ENCODE measurements around the gene PKNOX2.
"Not testable (repeated sequence)": the region's sequence is repeated elsewhere in the genome, so short reads cannot be mapped to it uniquely, and the experiment has no call there.

PKNOX2 gene

DNA sequence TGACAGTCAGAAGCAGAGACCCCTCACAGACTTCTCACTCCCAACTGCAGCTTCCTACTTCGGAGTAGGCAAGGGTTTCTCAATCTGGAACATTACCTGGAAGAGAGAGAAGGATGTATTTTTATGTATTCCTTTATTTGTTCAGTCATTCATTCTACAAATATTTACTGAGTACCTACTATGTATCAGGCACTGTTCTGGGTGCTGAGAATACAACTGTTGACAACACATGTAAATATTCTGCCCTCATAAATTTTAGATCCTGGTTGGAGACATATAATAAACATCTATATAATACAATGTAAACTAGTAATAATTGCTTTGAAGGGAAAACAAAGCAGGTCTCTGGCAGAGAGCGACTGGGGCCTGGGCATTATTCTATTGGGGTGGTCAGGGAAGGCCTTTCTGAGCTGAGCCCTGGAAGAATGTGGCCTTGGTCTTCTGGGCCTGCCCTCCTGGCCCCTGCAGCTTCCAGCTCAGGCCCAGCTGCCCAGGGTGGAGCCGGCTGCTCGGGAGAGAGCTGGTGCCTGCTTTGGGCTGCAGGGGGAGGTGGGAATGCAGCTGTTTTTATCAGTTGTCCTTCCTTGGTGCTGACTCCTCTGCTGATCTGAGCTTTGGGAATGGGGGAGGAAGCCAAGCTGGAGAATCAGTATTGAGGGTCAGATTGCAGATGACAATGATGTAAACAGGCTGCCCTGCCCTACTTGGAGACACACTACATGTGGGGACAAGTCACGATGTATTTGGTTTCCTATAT is 46.8 kb downstream of the PKNOX2 start:
- no peak for DNase-seq

DNA sequence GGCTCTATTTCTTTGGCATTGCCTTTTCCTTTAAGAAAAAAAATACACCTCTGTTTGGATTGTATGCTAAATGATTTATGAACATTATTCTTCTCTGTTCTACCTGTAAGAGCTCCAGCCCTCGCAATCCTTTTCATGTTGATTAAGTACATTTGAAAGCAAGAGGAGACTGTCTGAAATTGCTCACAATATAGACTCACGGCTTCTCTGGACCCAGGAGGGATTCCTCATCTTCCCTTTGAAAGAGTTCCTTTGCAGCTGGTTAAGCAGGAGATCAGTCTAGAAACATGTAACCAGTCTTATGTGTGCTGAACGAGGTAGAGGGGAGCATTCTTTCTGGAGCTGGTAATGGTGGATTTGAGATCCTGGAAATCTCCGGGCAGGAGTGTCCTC is 47.4 kb downstream of the PKNOX2 start:
- no peak for DNase-seq

DNA sequence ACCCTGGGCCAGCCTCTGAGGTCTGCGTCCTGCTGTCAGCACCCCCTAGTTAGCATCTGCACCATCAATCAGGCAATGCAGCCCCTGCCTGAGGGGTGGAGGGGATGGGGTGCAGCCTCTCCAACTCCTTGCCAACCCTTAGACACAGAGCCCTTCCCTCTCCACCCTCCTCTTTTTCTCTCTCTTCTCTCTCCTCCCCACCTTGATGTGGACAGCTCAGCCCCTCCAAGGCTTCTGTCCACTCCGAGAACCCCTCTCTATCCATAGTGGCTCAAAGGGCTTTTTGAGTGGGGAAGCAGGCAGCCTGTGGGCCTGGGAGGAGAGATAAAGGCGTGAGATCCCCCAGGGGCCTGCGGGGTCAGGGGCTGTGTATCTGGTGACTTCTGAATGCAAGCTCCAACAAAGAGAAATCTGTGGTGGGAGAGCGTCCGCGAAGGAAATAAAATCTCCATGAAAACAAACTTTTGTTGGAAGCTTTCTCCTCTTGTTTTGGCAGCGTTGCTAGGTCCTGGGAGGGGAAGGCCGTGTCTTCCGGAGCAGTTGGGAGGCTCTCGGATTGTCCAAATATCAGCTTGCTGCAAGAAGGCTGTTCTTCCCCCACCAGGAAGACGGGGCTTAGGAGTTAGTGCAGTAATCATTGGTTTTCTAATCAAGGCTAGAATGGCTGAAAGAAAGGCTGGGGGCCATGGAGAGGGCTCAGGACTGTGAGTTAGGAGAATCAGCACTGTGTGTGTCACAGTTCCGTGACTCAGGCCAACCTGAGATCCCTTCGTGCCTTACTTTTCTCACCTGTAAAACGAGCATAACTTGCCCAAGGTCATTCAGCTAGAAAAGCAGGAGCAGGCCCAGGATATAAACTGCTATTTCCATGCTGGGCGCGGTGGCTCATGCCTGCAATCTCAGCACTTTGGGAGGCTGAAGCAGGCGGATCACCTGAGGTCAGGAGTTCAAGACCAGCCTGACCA is 50.3 kb downstream of the PKNOX2 start:
- no peak for DNase-seq

DNA sequence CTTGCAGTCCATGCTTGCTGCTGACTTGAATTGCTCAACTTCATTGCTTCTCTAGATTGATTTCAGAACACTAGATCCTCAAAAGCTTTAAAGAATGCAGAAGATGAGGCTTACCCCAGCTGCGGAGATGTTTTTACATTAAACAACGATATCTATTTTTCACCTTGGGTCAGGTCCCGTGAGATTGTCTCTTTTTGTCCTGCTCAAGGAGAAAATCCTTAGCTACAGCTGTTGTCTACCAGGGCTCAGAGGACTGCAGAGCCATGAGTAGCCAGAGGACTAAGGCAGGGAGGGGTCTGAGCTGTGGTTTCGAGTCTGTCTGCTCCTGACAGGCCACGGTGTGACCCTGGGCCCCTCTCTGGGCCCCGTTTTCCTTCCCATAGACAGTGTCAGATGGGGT is 51.4 kb downstream of the PKNOX2 start:
- DNase-seq = no peak

DNA sequence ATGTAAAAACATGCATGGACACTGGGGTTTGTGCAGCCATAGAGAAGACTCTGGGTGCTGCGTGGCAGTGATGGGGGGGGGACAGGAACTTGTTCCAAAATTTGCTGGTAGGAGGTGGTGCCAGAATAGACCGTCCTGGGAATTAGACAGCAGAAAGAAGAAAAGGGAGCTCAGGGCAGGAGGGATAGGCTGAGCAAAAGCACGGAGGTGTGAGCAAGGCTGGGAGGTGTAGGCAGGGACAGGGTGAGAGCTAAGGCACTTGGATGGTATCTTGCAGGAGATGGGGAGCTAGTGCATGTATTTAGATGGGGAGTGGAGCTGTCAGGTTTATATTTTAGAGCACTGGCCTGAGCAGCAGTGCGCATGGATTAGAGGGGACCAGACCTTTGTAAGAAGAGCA is 53.8 kb downstream of the PKNOX2 start:
- no peak for DNase-seq

DNA sequence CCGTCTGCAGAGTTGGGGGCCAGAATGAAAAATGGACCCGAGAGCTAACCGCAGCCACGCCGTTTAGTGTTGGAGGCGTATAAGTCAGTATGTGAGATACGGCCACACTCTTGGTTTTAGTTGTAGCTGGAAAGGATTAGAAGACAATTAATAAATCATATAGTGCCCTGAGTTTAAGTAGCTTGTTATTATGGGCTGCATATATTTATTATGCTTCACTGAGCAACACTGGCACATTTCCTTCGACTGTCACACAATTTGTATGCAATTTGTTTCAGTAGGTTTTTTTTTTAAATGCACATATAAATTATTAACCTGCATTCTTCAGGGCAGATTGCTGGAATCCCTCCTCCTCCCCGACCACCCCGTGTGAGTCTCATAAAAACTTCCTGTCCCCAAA is 56.9 kb downstream of the PKNOX2 start:
- no peak for DNase-seq

DNA sequence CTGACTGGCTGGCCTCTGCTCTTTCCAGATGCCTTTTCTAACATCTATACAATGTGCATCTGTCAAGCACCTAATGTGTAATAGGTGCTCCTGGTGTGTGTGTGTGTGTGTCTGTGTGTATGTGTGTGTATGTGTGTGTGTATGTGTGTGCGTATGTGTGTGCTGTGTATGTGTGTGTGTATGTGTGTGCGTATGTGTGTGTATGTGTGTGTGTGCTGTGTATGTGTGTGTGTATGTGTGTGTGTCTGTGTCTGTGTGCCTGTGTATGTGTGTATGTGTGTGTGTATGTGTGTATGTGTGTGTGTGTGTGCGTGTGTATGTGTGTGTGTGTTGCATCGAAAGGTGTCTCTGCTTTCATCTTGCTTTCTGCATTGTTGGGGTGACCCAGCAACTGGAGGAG is 57.9 kb downstream of the PKNOX2 start:
- DNase-seq = no peak

DNA sequence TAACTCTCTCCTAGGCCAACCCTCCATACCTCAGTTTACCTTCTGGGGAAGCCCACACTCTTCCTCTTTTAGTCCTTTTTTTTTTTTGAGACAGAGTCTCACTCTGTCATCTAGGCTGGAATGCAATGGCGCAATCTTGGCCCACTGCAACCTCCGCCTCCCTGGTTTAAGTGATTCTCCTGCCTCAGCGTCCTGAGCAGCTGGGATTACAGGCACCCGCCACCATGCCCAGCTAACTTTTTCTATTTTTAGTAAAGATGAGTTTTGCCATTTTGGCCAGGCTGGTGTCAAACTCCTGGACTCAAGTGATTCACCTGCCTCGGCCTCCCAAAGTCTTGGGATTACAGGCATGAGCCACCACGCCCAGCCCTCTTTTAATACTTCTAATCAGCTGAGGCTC is 58.6 kb downstream of the PKNOX2 start:
- DNase-seq = not testable (repeated sequence)

DNA sequence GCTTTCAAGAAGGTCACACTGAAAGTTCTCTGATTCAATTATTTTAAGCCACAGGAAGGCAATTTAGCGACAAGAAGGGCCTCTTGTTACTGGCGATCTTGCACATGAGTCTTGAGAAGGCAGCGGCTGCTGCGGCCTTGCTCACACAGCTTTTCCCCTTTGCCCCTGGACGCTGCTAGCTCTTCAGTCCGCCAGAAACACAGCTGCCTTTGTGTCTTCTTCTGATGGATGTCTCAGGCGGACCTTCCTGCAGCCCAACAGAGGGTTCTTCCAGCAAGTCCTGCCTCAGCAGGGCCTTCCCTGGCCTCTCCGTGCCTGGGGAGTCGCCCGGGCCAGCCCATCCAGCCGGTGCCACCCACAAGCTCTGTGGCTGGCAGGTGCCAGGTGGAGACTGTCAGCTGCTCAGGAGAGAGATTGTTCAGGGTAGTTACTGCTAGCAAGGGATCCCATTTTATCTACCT is 59.4 kb downstream of the PKNOX2 start:
- no peak for DNase-seq

DNA sequence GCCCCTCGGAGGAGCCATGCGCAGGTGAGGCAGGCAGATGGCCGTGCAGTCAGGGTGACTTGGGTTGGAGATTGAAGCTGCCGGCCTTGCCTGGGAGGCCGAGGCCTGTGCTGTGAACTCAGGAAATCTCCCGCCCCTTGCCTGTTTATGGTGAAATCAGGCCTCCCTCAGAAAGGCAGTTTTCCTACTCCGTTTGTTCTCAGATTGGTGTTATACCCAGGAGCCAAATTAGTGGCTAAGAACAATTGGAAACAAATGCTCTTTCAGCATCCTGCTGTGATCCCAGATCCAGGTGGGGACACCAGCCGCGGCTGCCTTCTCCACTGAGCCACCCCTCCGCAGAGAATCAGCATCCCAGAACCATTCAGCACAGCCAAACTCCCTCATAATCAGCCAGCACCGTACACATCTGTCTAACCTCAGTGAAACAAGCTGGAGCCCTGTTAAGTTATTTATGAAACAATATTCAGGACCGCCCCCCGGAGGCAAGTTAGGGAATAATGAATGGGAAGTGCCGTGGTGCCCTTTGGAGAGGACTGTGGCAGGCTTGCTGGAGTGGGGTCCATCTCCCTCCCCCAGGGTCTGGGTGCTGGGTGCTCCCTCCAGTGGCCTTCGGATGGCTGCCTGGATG is 60.0 kb downstream of the PKNOX2 start:
- DNase-seq = no peak

DNA sequence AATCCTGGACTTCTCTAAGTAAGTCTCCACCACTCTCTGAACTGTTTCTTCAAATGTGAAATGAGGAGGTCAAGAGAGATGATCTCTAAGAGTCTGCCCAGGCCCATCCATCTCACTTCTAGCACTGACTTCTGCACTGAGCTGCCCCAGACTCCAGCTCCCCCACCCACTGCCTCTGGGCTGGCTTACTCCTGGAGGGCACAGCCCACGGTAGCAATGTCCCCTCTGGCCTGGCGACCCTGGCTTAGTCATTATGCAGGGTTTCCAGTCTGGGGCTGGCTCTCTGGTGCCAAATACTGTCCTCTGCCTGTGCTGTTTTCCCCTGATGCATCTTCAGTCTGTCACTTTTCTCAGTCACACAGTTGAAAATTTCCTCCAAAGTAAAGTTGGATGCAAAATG is 60.9 kb downstream of the PKNOX2 start:
- DNase-seq = no peak

DNA sequence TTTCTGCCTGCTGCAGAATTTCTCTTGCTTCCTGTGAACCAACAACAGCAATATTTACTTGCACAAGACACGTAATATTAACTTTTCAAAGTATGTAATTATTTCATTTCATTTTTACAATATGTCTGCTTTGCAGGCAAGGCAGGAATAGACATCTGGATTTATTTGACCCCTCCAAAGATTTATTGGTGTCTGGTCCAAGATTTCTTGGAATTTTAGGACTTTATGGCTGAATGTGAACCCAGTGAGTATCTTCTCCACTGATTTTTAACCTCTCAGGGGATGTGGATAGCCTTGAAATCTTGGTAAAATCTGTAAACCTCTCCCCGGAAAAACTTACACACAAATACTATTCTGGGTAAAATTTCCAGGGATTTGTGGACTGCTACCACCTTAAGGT is 61.5 kb downstream of the PKNOX2 start:
- no peak for DNase-seq

DNA sequence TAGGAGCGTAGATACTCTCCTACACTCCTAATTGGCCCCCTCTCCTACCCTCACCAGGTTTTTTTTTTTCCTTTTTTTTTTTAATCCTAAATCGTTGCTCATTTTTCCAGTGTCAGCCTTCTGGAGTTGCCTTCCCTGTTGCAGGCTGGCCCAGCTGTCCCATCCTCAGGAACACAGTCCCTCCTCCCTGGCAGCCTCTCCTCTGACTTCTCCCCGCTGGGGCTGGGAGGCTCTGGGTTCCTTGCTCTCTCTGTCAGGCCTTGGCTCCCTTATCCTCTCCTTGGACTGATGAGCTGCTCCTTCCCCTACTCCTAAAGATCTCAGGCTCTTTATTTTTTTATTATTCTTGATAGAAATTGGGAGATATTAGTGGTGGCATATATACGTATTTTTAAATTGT is 62.2 kb downstream of the PKNOX2 start:
- DNase-seq = no peak

DNA sequence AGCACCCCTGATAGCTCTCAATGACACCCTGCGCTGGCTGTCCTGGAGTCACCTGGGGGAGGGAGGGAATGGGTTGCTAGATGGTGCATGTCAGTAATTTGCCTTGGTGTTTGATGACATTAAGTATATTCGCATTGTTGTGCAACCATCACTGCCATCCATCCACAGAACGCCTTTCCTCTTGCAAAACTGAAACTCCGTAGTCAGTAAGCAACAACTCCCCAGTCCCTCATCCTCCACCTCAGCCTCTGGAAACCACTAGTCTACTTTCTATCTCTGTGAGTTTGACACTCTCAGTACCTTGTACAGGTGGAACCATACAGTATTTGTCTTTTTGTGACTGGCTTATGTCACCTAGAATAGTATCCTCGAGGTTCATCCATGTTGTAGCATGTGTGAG is 62.6 kb downstream of the PKNOX2 start:
- no peak for DNase-seq

DNA sequence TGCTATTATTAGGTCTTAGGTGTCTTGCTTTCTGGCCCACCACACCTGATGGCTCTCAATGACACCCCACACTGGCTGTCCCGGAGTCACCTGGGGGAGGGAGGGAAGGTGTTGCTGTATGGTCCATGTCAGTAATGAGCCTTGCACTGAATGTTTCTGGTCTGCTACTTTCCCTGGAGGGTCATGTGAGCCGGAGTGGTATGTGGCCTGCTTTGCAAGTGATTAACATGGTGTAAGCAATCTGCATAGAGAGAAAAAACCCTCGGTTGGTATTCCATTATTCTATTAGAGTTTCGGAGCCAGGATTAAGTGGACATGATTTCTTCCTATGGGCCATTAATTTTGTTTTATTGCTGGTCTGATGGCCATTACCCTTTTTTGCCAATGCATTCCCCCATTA is 63.9 kb downstream of the PKNOX2 start:
- DNase-seq = no peak

DNA sequence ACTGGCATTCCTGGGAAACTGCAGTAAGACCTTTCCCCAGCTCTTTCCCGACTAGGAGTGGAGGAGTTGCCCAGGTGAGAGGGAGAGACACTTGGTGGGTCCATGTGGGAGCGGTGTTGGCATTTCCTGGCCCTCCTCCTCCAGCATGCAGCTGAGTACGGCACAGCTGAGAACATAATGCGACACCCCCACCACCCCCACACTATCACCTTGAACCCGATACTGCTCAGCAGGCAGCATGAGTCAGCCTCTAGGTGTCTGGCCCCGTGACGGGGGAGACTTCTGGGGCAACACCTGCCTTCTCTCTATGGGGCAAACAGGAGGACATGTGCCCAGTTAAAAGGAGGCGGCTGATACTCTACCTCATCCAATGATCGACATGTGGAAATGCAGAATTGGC is 64.4 kb downstream of the PKNOX2 start:
- no peak for DNase-seq

DNA sequence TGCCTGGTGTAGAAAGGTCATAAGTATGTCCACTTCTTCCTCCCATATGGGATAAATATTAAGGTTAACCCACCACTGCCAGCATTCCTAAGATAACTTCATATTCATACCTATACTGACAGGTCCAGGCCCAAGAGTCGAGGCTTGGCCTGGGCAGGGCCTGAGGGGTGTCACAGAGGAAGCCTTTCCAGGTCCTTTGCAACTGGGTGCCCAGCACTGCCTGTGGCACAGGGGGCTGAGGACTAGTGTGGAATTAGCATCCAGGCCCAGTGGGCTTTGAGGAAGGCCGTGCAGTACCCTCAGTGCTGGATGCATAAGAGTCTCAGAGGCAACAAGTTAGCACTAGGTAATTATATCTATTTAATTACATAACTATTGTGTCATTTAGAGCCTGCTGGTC is 65.4 kb downstream of the PKNOX2 start:
- no peak for DNase-seq

DNA sequence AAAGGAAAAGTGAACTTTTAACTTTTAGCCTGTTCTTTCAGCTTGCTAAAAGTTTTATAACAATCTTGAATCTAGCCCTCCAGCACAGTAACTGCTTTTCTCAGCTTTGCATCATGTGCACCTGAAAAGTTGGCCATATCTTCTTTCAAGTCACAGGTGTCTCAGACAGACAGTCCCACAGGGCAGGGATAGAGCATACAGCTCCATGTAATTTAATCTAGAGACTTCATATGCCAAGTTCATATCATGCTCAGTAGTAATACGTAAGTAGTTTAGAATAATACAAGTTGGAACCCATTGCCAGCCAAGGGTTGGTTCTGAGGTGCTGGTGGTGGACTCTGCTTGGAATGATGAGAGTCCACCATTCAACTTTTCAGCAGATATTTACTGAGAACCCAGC is 68.6 kb downstream of the PKNOX2 start:
- DNase-seq = no peak

DNA sequence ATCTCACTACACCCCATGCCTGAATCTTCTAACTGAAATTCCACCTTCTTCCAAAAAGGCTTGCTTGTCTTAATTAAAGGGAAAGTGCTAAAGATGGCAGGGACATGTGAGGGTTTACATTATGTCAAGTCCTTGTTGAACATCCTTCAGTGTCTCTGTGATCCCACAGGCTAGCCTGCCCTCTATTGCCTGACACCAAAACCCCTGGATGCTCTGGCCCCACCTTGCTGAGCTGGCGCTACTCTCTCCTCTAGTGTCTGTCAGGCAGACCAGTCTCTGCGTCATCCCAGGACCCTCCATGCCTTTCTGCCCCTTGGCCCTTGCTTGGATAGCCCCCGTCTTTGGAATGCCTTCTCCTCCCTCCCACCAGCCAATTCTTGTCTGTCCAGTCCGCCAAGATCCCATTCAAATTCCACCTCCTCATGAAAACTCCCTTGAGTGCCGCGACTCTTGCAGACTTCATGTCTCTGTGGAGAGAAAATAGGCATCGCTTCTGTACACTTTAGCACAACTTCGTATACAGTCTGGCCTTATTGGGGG is 69.3 kb downstream of the PKNOX2 start:
- DNase-seq = no peak

DNA sequence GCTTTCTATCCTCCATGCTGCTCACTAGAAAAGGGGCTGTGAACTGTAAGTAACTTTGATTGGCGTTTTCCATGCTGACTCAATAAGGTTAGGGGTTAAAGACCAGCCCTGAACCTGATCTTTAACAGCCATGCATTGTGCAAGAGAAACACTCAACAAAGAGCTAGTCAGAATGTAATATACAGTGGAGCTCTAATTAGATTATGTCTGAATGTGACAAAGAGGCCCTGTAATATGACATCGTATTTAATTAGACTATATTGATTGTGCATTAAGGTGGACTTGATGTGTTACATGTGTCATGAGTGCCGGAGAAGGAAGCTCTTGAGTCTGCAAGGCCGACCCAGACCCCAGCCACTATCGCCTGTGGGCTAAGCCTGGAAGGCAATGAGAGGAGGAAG is 70.5 kb downstream of the PKNOX2 start:
- no peak for DNase-seq

DNA sequence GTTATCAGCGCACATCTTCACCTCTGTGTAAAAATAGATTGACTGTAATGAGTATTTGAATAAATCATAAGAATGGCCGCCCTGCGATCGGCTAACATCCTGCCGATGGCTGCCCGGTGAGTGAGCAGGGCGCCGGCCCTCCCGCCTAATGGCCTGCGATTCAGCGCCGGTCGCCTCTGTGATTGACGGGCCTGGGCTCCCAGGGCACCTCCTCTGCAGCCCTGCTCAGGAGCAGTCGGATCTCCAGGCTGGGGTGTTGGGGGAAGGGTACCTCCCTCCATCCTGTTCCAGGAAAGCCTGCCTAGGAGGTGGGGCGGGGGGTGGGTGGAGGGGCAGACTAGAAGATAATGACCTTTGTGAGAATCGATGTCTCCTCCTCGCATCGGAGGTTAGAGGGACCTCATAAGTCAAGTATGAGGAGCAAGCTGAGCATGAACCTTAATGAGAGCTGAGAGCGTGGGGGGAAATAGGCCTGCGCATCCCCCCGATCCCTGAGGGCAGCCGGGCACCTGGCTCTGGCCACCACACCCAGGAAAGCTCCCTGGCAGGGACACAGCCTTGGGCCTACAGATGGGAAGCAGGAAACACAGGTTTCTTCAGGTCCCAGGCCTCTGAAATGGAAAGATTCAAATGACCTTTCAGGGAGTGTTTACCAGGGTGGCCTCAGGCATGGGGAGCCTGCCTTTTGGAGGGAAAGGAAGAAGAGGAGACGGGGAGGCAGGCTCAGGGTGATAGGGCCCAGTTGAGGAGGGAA is 71.7 kb downstream of the PKNOX2 start:
- DNase-seq = no peak
